Mucosa of descending colon (tissue), 3 donors: ENCODE measurements around the gene SULT2B1. TPM values are rescaled to one million over a fixed set of nuclear protein-coding genes. Genes with fewer than 3 reads are reported as not detected.
A peak's percentile ranks its signal among the peaks of the same experiment; 100 is the strongest.

Source experiments
- ATAC-seq: fragments of 200-7000 bp; cut with Tn5 transposase; one replicate; pipeline ENCODE4 v1.9.1; 2020; ENCODE audit warnings: mild to moderate bottlenecking, moderate library complexity
- DNase-seq, 3 donors: peaks; one replicate each; pipeline ENCODE4 v3.0.0-alpha.2; 2020
- H3K36me3 ChIP-seq: fragments of 200-600 bp; one replicate; pipeline ENCODE4 v1.8.0; 2021; ENCODE audit warnings: low read depth, mild to moderate bottlenecking
- H3K4me1 ChIP-seq: fragments of 200-600 bp; one replicate; pipeline ENCODE4 v1.8.0; 2021; ENCODE audit warnings: low read depth, mild to moderate bottlenecking
- H3K4me3 ChIP-seq: fragments of 200-600 bp; one replicate; pipeline ENCODE4 v1.8.0; 2021; ENCODE audit warnings: mild to moderate bottlenecking
- H3K9me3 ChIP-seq: fragments of 200-600 bp; one replicate; pipeline ENCODE4 v1.8.0; 2021; ENCODE audit warnings: mild to moderate bottlenecking
- CTCF ChIP-seq: fragments of 200-600 bp; IDR thresholded peaks from one replicate; pipeline ENCODE4 v1.8.0; 2022; ENCODE audit warnings: antibody characterized with exemption, mild to moderate bottlenecking
- intact Hi-C, 2 donors: fragments of 100-400 bp; cut with DNase I in 1 of 2; cut with micrococcal nuclease in 1 of 2; formaldehyde crosslinking; loops; one replicate each; pipeline versions ENCODE4 v1.11.0 to v1.11.1; 2022; cut with DNase I, micrococcal nuclease
- total RNA-seq, 3 donors: library from RNA; stranded (reverse); fragmentation: NEBNext Ultra II Directional in 2 of 3; extraction: Animal tissue kit (Norgen Biotek cat#: 25700) in 2 of 3; gene quantifications; one replicate each; pipeline versions ENCODE4 v1.2.1 to v1.2.4, GENCODE V29; 2021 to 2023
- donor health status: DM: no; HTN: no; CAD: no; lungs with moderate emphysema.
- donor health status: DM: no; HTN: no; CAD: no.
- donor health status: DM: no; HTN: yes; CAD: no.

SULT2B1 gene
- total RNA-seq, 3 donors from 2014 or later = 0.51 to 3.1 (median 1.1) TPM

GRCh38 chr19:48543121-48543710 lies 8.8 kb upstream of the SULT2B1 start:
- TF ChIP-seq CTCF = no peak
- intact Hi-C loops = no loop called here
- DNase-seq (peak in 2 of 3 donors; percentile 67 to 70), ATAC-seq (peak; percentile 85)
- no peak overlapping the region for H3K4me3 ChIP-seq
- H3K4me1 ChIP-seq = peaks cover 9% of the 10 kb centered on the region
- H3K36me3 ChIP-seq = no peaks in the 10 kb centered on the region
- no peaks in the 10 kb centered on the region for H3K9me3 ChIP-seq

GRCh38 chr19:48544856-48545750 lies 6.9 kb upstream of the SULT2B1 start:
- Histone ChIP-seq H3K4me3 (no peak overlapping the region), H3K36me3 (no peaks in the 10 kb centered on the region), H3K4me1 (peaks cover 5% of the 10 kb centered on the region), H3K9me3 (no peaks in the 10 kb centered on the region)
- ATAC-seq = no peak
- intact Hi-C loops = no loop called here
- no peak for DNase-seq
- no peak for TF ChIP-seq CTCF

DNA sequence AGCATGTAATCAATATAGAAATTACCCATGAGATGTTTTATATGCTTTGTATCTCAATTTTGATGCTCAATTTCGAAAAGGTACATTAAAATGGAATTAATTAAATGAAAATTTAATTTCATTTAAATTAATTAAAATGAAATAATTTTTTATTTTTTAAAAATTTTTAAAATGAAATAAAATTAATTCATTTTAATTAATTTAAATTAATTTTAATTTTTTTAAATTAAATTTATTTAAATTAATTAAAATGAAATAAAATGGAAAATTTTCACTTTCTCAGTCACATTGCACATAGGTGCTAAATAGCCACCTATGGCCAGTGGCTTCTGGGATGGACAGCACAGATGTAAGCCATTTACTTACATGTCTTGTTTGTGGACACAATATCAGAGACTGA lies 4.2 kb upstream of the SULT2B1 start:
- Histone ChIP-seq H3K36me3 (no peaks in the 10 kb centered on the region), H3K4me3 (no peak overlapping the region), H3K4me1 (peaks cover 19% of the 10 kb centered on the region), H3K9me3 (no peaks in the 10 kb centered on the region)
- DNase-seq (no peak), ATAC-seq (no peak)
- no peak for TF ChIP-seq CTCF
- intact Hi-C loops = no loop called here

- TF ChIP-seq CTCF = no peak
- intact Hi-C loops = no loop called here
- no peak for ATAC-seq
These were observed 3.6 kb upstream of the SULT2B1 start for GRCh38 chr19:48548253-48548911.

DNA sequence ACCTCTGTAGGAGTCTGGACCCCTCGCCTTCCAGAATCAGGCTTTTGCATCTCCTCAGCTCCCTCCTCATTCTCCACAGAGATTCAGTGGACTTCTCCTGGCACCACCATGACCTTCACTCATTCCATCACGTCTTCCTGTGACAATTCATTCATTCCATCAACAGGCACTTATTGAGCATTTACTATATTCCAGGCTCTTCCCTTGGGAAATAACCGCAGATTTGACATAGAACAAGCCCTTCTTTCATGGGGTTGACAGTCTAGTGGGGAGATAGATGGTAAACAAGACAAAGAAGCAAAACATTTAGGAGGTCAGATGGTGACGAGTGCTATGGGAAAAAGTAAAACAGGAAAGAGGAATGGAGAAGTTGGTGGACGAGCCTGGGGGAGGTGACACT lies 2.6 kb upstream of the SULT2B1 start:
- ATAC-seq (no peak), DNase-seq (no peak)
- no peaks in the 10 kb centered on the region for H3K36me3 ChIP-seq
- peaks cover 20% of the 10 kb centered on the region for H3K4me1 ChIP-seq
- intact Hi-C loops = no loop called here
- TF ChIP-seq CTCF = no peak
- H3K9me3 ChIP-seq = no peaks in the 10 kb centered on the region
- H3K4me3 ChIP-seq = no peak overlapping the region

More at GRCh38 chr19:48548253-48548911, 3.6 kb upstream of the SULT2B1 start:
- Histone ChIP-seq H3K36me3 (no peaks in the 10 kb centered on the region), H3K9me3 (no peaks in the 10 kb centered on the region), H3K4me3 (no peak overlapping the region), H3K4me1 (peaks cover 16% of the 10 kb centered on the region)
- DNase-seq = no peak
